IPS-18c (cell line): ENCODE results near the gene MASP1.

Experiments used
- H3K4me3 ChIP-seq: 2 replicates; pipeline ENCODE4 v1.7.0; 2013; ENCODE audit warnings: low read depth, mild to moderate bottlenecking, low read length, moderate library complexity; ENCODE audit not compliant: insufficient read depth
- H3K9me3 ChIP-seq: one replicate; pipeline ENCODE4 v1.6.1; 2013; ENCODE audit warnings: mild to moderate bottlenecking, low read length, moderate library complexity; ENCODE audit not compliant: control insufficient read depth, insufficient read depth

Gene MASP1

DNA sequence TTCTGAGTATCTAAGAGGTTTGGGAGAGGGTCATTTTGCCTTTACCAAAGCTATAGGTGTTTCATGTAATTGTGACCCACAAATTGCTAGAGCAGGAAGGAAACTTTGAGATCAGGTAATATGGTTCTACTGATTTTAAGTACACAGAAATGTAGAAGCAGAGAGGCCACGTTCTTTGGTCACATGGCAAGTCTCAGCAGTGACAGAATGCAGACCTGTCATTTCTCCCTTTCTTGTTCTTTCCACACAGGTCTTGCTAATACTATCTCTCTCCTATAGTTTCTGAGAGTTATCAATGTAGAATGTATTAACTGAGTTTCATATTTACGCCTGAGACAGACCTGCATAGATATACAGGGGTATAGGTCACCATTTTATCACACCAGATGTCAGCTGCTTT lies 105.2 kb downstream of the MASP1 start:
- H3K9me3 ChIP-seq: no peaks in the 10 kb centered on the region
- no peak overlapping the region for H3K4me3 ChIP-seq

DNA sequence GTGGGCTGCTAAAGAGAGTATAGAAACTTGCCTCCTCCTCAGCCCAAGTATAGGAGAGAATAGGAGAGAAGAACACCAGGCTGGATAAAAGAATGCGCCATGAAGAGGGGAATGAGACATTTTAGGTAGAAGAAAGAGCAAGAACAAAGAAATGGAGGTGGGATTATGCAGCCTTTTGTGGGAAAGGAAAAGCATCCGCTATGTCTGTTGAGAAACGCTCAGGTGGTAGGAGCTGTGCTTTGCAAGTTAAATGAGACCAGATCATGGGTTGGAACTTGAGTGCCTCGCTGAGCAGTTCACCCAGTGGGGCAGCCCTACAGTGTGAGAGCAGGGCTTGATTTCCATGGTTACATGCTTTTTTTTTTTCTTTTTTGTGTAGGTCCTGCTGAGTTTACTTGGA lies 105.8 kb downstream of the MASP1 start:
- no peaks in the 10 kb centered on the region for H3K9me3 ChIP-seq
- no peak overlapping the region for H3K4me3 ChIP-seq
